Omental fat pad (tissue), 4 donors: ENCODE results near the gene H2BK1. TPM values are rescaled to one million over a fixed set of nuclear protein-coding genes. Genes with fewer than 3 reads are reported as not detected.

Experiments used
- ATAC-seq: fragments of 150-250 bp; one replicate; pipeline ENCODE4 v1.9.1; 2016; ENCODE audit warnings: mild to moderate bottlenecking, moderate library complexity; ENCODE audit not compliant: low FRiP score
- DNase-seq: peaks from one replicate; pipeline ENCODE4 v3.0.0-alpha.2; 2019; ENCODE audit warnings: low spot score
- total RNA-seq, 4 donors: library from RNA; depleted of rRNA; stranded (reverse); fragments of >200 nt; gene quantifications; one replicate each; pipeline ENCODE4 v1.1.0, GENCODE V29; 2016
- TF ChIP-seq, protein P1 (sequence below), 3 donors: fragments of 450-650 bp; IDR thresholded peaks; one replicate each; pipeline ENCODE4 v1.5.1; 2016 to 2017; ENCODE audit warnings: antibody characterized with exemption in 3 of 3, mild to moderate bottlenecking in 3 of 3, moderate library complexity in 2 of 3

H2BK1 gene
- total RNA-seq, 4 donors from 2014 or later, result not detected

DNA sequence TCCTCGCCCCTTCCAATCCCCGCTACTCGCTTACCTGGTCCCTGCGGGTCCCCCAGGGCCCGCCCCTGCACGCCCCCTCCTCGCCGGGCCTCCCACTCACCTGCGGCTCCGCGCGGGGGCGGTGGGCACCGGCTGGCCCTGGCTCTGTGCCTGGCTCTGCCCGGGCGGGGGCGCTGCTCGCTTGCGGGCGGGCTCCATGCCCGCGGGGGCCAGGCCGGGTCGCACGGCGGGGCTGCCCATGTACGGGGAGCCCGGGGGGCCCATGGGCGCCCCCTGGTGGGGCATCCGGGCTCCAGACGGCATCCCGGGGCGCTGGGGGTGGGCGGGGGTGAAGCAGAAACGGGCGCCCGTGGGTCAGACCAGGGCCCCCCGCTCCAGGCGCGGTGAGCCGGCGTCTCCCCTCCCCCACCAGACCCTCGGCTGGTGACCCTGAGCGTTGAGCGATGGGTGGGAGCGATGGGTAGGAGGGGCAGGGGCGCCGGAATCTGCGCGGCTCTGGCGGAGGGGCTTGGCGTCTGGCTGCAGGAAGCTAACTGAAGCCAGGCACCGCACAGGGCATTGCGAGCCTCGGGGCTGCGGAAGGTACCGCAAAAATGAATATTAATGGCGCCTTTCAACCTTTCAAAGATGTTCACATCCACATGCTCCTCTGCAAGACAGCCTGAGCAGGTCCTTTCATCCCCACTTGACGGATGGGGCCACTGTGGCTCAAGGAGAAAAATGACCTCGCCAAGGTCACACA lies 35.2 kb upstream of the H2BK1 start:
- TF ChIP-seq, protein P1, sequence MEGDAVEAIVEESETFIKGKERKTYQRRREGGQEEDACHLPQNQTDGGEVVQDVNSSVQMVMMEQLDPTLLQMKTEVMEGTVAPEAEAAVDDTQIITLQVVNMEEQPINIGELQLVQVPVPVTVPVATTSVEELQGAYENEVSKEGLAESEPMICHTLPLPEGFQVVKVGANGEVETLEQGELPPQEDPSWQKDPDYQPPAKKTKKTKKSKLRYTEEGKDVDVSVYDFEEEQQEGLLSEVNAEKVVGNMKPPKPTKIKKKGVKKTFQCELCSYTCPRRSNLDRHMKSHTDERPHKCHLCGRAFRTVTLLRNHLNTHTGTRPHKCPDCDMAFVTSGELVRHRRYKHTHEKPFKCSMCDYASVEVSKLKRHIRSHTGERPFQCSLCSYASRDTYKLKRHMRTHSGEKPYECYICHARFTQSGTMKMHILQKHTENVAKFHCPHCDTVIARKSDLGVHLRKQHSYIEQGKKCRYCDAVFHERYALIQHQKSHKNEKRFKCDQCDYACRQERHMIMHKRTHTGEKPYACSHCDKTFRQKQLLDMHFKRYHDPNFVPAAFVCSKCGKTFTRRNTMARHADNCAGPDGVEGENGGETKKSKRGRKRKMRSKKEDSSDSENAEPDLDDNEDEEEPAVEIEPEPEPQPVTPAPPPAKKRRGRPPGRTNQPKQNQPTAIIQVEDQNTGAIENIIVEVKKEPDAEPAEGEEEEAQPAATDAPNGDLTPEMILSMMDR (IDR thresholded peaks at IDR 0.05), result no peak
- DNase-seq, result no peak
- no peak for ATAC-seq

DNA sequence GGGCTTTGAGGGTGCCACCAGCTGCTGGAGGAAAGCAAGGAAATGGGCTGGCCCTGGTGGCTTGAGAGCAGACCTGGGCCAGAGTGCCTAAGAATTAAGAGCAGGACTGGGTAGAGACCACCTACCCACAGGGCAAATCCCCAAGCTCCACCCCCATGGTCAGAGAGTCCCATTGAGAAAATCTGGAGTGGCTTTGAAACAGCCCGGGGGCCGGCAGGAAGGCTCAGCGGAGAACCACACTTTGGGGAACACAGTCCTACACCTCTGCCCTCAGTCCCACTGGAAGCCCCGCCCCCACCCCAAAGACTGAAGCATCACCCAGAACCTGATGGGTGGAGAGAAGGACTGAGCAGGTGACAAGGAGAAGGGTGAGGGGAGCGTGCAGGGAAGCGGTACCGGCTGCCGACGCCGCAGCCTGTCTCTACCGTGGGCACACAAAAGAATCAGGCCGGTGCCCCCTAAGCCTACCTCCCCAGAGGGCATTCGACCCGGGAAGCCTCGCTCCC lies 34.6 kb upstream of the H2BK1 start:
- DNase-seq, result no peak
- TF ChIP-seq, protein P1 (IDR thresholded peaks at IDR 0.05), result no peak
- ATAC-seq, result no peak

DNA sequence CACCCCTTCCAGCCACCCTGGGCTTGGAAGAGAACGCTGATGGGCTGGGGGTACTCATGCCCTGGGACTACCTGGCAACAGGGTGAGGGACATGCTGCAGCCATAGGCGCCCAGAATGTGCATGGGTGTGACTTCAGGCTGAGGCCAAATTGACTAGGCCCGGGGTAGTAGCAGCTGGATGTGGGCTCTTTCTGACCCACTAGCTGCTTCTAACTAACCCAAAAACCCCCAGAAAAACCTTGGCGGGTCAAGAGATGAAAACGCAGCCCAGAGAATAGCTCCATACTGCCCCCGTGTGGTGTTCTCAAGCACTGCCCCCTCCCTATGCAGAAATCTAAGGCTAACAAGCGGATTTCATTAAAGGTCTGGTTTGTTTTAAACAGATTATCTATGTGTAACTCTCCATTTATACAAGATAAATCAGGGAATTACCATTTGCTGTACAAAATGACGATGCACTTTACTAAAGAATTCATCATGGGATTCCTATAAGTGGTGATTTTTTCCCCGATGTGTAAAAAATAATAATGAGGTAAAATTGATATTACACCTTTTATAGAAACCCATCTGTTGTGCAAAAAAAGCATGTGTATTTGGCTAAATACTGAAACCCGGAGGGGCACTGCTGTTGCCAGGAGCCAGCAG lies 34.0 kb upstream of the H2BK1 start:
- ATAC-seq, result peak; percentile 20
- DNase-seq, result no peak
- TF ChIP-seq, protein P1 (IDR thresholded peaks at IDR 0.05), result peak in 1 of 3 donors; percentile 26

DNA sequence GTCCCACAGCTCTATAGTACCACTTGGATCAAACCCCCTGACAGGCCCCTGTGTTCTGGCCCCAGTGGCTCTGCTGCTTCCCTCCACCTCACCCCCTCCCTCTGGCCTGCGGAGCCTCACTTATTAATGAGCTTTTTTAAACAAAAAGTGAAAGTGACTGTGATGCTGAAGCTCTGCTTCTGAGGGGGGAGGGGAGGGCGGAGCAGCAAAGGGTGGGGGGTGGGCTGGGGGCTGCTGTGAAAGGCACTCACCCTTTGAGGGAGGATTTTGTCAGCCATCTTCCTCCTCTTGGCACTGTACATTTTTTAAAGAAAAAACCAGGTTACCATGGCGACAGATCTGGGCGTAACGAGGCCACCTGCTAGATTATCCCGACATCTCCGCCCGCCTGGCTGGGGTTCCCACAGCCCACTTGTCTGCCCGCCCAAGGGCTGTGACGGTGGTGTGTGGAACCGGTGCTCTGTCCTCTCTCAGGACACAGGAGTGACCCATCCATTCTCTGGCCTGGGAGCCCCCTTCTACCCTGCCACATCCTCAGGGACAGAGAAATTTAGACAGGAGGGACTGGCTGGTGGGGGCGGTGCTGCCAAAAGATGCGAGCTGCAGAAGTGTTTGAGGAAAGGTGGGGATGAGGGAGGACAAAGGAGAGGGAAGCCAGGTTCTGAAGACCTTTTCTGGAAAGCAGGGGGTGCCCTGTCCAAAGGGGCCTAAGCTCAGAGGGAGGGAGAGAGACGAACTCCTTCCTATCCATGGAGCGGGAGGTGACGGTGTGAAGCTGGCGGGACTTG lies 33.3 kb upstream of the H2BK1 start:
- DNase-seq (no peak), ATAC-seq (no peak)
- TF ChIP-seq, protein P1 (IDR thresholded peaks at IDR 0.05), result no peak

DNA sequence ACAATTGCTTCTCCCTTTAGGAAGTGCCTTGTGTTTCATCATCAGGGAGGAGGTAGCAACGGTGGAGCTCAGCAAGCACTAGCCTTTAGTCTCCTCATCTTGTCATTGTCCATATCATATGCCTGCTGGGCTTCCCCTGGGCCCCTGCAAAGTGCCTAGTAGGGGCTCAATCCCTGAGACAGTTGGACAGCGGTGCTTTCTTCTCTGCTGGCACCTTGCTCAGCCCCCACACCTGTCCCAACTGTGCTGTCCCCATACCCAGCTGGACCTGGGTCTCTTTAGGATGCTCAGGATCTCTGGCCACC lies 32.7 kb upstream of the H2BK1 start:
- no peak for DNase-seq
- no peak for ATAC-seq
- TF ChIP-seq, protein P1 (IDR thresholded peaks at IDR 0.05), result no peak

DNA sequence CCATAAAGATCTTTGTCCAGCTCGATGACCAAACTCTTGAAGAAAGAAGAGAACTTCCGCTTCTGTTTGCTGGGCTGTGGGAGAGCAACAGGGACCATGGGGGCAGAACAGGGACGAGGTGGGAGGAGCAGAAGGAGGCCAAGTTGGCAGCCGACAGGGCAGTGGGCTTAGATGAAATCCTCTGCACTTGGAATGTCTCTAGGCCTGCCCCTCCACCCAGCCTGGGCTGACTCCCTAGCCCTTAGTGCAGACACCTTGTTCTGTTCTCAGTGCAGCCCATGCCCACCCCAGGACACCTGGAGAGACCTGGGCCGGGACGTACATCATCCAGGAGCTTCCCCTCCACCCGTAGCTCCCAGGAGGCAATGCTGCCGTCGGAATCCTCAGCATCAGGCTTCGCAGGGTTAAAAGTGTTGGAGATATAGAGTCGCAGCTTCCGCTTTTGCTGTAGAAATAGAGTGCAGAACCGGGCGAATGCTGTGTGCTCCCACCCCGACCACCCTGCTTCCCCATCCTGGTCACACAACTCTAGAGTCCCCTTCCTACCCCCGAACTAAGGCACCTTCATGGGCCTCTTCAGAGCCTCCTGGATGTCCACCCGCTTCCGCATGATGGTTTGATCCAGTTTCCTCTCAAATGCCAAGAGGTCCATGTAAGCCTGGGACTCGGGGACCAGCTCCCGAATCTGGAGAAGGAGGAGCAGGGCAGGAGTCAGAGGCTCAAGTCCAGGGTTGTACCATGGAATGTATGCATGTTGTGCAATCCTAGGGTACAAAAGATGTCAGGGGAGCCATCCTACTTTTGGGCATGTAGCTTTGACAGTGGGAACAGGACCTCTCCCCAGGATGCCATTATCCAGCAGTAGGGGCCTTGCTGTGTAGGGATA lies 32.1 kb upstream of the H2BK1 start:
- DNase-seq (no peak), ATAC-seq (no peak)
- TF ChIP-seq, protein P1 (IDR thresholded peaks at IDR 0.05), result no peak
